ENCODE data around the gene CRTAC1. TPM values are rescaled to one million over a fixed set of nuclear protein-coding genes. Genes with fewer than 3 reads are reported as not detected.

Gene CRTAC1
- total and polyA plus RNA-seq, 2 experiments from 2014 or later = 0.47 to 1.2 TPM

DNA sequence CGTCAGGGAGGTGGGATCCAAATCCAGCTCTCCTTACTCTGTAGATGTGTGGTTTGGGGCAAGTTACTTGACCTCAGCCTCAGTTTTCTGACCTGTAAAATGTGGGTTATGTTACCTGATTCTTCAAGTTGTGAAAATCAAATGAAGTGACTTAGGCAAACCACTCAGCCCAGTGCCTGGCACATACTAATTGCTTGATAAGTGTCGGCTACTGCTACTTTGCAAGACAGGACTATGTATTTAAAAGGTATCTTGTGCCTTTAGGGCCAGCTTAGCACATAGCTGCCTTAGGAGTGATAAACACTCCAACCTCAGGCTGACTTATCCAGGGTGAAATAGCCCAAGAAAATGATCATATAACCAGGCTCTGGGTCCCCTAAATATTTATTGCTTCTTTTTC, 137.9 kb downstream of the CRTAC1 start:
- no peak overlapping the region for H3K27ac ChIP-seq (ENCODE audit: low read depth)
- no peaks in the 10 kb centered on the region for H3F3A ChIP-seq (replicated peaks; ENCODE audit: low read depth)
- no peak overlapping the region for H3K4me2 ChIP-seq
- Mint-ChIP-seq H3K27me3 (ENCODE audit: insufficient read depth, low read depth, poor library complexity) (peaks cover 2% of the 10 kb centered on the region), H3K36me3 (ENCODE audit: low read depth) (no peaks in the 10 kb centered on the region), H3K9me3 (no peaks in the 10 kb centered on the region), H3K4me3 (no peak overlapping the region), H3K27ac (no peak overlapping the region), H3K4me1 (peaks cover 23% of the 10 kb centered on the region)
- H3K27me3 ChIP-seq (ENCODE audit: insufficient read depth) = no peaks in the 10 kb centered on the region
- no peaks in the 10 kb centered on the region for H4K20me1 ChIP-seq (replicated peaks; ENCODE audit: insufficient read depth)
- no peaks in the 10 kb centered on the region for H3K36me3 ChIP-seq (ENCODE audit: insufficient read depth)
- TF ChIP-seq, protein P1, sequence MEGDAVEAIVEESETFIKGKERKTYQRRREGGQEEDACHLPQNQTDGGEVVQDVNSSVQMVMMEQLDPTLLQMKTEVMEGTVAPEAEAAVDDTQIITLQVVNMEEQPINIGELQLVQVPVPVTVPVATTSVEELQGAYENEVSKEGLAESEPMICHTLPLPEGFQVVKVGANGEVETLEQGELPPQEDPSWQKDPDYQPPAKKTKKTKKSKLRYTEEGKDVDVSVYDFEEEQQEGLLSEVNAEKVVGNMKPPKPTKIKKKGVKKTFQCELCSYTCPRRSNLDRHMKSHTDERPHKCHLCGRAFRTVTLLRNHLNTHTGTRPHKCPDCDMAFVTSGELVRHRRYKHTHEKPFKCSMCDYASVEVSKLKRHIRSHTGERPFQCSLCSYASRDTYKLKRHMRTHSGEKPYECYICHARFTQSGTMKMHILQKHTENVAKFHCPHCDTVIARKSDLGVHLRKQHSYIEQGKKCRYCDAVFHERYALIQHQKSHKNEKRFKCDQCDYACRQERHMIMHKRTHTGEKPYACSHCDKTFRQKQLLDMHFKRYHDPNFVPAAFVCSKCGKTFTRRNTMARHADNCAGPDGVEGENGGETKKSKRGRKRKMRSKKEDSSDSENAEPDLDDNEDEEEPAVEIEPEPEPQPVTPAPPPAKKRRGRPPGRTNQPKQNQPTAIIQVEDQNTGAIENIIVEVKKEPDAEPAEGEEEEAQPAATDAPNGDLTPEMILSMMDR (conservative IDR thresholded peaks at IDR 0.05; ENCODE audit: low read depth in 2 of 2) = no peak
- no peak for TF ChIP-seq EZH2 (IDR thresholded peaks at IDR 0.05; ENCODE audit: low read depth, unreplicated experiment)
- no peak for TF ChIP-seq JUNB (IDR thresholded peaks at IDR 0.05; ENCODE audit: unreplicated experiment)
- TF ChIP-seq STAT1 (IDR thresholded peaks at IDR 0.05; ENCODE audit: unreplicated experiment) = no peak
- TF ChIP-seq, protein P2, sequence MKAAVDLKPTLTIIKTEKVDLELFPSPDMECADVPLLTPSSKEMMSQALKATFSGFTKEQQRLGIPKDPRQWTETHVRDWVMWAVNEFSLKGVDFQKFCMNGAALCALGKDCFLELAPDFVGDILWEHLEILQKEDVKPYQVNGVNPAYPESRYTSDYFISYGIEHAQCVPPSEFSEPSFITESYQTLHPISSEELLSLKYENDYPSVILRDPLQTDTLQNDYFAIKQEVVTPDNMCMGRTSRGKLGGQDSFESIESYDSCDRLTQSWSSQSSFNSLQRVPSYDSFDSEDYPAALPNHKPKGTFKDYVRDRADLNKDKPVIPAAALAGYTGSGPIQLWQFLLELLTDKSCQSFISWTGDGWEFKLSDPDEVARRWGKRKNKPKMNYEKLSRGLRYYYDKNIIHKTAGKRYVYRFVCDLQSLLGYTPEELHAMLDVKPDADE (IDR thresholded peaks at IDR 0.05) = no peak
- TF ChIP-seq CREB1 (CRISPR knock-in tag; IDR thresholded peaks at IDR 0.05; ENCODE audit: low read depth) = no peak
- no peak for TF ChIP-seq ZNF331 (CRISPR knock-in tag; IDR thresholded peaks at IDR 0.05; ENCODE audit: low read depth)
- TF ChIP-seq NANOG (IDR thresholded peaks at IDR 0.05; ENCODE audit: borderline replicate concordance) = no peak
- no peak for TF ChIP-seq EZH2phosphoT487 (IDR thresholded peaks at IDR 0.05; ENCODE audit: unreplicated experiment)
- TF ChIP-seq, protein P3, sequence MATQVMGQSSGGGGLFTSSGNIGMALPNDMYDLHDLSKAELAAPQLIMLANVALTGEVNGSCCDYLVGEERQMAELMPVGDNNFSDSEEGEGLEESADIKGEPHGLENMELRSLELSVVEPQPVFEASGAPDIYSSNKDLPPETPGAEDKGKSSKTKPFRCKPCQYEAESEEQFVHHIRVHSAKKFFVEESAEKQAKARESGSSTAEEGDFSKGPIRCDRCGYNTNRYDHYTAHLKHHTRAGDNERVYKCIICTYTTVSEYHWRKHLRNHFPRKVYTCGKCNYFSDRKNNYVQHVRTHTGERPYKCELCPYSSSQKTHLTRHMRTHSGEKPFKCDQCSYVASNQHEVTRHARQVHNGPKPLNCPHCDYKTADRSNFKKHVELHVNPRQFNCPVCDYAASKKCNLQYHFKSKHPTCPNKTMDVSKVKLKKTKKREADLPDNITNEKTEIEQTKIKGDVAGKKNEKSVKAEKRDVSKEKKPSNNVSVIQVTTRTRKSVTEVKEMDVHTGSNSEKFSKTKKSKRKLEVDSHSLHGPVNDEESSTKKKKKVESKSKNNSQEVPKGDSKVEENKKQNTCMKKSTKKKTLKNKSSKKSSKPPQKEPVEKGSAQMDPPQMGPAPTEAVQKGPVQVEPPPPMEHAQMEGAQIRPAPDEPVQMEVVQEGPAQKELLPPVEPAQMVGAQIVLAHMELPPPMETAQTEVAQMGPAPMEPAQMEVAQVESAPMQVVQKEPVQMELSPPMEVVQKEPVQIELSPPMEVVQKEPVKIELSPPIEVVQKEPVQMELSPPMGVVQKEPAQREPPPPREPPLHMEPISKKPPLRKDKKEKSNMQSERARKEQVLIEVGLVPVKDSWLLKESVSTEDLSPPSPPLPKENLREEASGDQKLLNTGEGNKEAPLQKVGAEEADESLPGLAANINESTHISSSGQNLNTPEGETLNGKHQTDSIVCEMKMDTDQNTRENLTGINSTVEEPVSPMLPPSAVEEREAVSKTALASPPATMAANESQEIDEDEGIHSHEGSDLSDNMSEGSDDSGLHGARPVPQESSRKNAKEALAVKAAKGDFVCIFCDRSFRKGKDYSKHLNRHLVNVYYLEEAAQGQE (IDR thresholded peaks at IDR 0.05; ENCODE audit: unreplicated experiment) = no peak
- TF ChIP-seq, protein P4, sequence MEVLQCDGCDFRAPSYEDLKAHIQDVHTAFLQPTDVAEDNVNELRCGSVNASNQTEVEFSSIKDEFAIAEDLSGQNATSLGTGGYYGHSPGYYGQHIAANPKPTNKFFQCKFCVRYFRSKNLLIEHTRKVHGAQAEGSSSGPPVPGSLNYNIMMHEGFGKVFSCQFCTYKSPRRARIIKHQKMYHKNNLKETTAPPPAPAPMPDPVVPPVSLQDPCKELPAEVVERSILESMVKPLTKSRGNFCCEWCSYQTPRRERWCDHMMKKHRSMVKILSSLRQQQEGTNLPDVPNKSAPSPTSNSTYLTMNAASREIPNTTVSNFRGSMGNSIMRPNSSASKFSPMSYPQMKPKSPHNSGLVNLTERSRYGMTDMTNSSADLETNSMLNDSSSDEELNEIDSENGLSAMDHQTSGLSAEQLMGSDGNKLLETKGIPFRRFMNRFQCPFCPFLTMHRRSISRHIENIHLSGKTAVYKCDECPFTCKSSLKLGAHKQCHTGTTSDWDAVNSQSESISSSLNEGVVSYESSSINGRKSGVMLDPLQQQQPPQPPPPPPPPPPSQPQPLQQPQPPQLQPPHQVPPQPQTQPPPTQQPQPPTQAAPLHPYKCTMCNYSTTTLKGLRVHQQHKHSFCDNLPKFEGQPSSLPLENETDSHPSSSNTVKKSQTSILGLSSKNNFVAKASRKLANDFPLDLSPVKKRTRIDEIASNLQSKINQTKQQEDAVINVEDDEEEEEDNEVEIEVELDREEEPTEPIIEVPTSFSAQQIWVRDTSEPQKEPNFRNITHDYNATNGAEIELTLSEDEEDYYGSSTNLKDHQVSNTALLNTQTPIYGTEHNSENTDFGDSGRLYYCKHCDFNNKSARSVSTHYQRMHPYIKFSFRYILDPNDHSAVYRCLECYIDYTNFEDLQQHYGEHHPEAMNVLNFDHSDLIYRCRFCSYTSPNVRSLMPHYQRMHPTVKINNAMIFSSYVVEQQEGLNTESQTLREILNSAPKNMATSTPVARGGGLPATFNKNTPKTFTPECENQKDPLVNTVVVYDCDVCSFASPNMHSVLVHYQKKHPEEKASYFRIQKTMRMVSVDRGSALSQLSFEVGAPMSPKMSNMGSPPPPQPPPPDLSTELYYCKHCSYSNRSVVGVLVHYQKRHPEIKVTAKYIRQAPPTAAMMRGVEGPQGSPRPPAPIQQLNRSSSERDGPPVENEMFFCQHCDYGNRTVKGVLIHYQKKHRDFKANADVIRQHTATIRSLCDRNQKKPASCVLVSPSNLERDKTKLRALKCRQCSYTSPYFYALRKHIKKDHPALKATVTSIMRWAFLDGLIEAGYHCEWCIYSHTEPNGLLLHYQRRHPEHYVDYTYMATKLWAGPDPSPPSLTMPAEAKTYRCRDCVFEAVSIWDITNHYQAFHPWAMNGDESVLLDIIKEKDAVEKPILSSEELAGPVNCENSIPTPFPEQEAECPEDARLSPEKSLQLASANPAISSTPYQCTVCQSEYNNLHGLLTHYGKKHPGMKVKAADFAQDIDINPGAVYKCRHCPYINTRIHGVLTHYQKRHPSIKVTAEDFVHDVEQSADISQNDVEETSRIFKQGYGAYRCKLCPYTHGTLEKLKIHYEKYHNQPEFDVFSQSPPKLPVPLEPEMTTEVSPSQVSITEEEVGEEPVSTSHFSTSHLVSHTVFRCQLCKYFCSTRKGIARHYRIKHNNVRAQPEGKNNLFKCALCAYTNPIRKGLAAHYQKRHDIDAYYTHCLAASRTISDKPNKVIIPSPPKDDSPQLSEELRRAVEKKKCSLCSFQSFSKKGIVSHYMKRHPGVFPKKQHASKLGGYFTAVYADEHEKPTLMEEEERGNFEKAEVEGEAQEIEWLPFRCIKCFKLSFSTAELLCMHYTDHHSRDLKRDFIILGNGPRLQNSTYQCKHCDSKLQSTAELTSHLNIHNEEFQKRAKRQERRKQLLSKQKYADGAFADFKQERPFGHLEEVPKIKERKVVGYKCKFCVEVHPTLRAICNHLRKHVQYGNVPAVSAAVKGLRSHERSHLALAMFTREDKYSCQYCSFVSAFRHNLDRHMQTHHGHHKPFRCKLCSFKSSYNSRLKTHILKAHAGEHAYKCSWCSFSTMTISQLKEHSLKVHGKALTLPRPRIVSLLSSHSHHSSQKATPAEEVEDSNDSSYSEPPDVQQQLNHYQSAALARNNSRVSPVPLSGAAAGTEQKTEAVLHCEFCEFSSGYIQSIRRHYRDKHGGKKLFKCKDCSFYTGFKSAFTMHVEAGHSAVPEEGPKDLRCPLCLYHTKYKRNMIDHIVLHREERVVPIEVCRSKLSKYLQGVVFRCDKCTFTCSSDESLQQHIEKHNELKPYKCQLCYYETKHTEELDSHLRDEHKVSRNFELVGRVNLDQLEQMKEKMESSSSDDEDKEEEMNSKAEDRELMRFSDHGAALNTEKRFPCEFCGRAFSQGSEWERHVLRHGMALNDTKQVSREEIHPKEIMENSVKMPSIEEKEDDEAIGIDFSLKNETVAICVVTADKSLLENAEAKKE (CRISPR knock-in tag; IDR thresholded peaks at IDR 0.05) = no peak
- no peak for TF ChIP-seq POLR2AphosphoS5 (IDR thresholded peaks at IDR 0.05; ENCODE audit: low read depth)
- TF ChIP-seq ZNF114 (CRISPR knock-in tag; IDR thresholded peaks at IDR 0.05) = no peak
- no peak overlapping the region for H3K4me3 ChIP-seq
- H3K9me2 ChIP-seq (ENCODE audit: insufficient read depth) = no peaks in the 10 kb centered on the region
- no peak for ATAC-seq
- peaks cover 14% of the 10 kb centered on the region; the same call in 1 of the 2 replicates for H3K4me1 ChIP-seq (ENCODE audit: insufficient read depth)
- DNase-seq (ENCODE audit: low spot score) = no peak
- no peaks in the 10 kb centered on the region for H3K79me2 ChIP-seq (replicated peaks; ENCODE audit: insufficient read depth)
- no peak overlapping the region for H2AFZ ChIP-seq

All from GM23338 (cell line).